ENCODE data around the gene ASB3. TPM values are rescaled to one million over a fixed set of nuclear protein-coding genes. Genes with fewer than 3 reads are reported as not detected.
"Not testable (repeated sequence)": the region's sequence is repeated elsewhere in the genome, so short reads cannot be mapped to it uniquely, and the experiment has no call there.

ASB3 gene
- total RNA-seq, 1 experiment from 2014 or later = 12.9 TPM

DNA sequence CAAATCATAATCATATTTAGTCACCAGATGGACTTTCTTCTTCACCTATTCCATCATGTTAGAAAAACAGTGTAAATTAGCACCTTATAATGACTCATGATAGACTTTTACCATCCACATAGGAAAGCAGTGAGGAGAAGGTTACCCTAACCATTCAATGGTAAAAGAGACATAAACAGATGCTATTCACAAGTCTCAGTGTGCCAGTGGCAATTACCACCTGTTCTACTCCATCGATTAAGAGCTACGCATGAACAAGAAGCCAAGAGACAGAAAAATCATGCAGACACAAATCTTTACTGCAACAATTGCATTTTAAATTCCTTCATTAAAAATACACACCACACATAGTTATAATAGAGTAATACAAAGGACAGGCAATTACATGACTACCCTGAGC lies 125.9 kb downstream of the ASB3 start:
- Histone ChIP-seq H3K27ac (ENCODE audit: low read length) (no peak overlapping the region), H3K36me3 (ENCODE audit: control insufficient read depth, insufficient read depth, low read length) (no peaks in the 10 kb centered on the region), H3K27me3 (ENCODE audit: control insufficient read depth, insufficient read depth, low read length) (no peaks in the 10 kb centered on the region), H3K9me3 (ENCODE audit: control insufficient read depth, insufficient read depth, low read depth, low read length) (no peaks in the 10 kb centered on the region), H3K4me1 (ENCODE audit: control insufficient read depth, insufficient read depth, low read length) (no peaks in the 10 kb centered on the region), H3K4me3 (ENCODE audit: low read depth in 2 of 2, low read length in 2 of 2) (no peak overlapping the region)
- TF ChIP-seq CTCF (IDR thresholded peaks at IDR 0.05) = no peak
- no peak for TF ChIP-seq TCF7L2 (IDR thresholded peaks at IDR 0.05; ENCODE audit: low read depth, low read length)
- no peak for TF ChIP-seq POLR2AphosphoS5 (IDR thresholded peaks at IDR 0.05; ENCODE audit: low read depth, low read length)
- no peak for TF ChIP-seq SIN3A (IDR thresholded peaks at IDR 0.05; ENCODE audit: borderline replicate concordance, insufficient read depth, low read depth, low read length)
- TF ChIP-seq REST (IDR thresholded peaks at IDR 0.05; ENCODE audit: insufficient read depth in 1 of 2, low read depth in 2 of 2, low read length in 1 of 2) = no peak
- ChIA-PET POLR2A (no interaction called here), CTCF (no interaction called here)
- DNase-seq (ENCODE audit: low read depth, low spot score) = no peak
- intact Hi-C loops (cut with micrococcal nuclease; ENCODE audit: unreplicated experiment) (no loop called here), in situ Hi-C loops (cut with HindIII; ENCODE audit: low pct_unique_long_range_greater_than_20kb, low sequenced_read_pairs) (no loop called here)
- ATAC-seq = no peak
- no TSS peak for BruUV-seq (replicated peaks)

DNA sequence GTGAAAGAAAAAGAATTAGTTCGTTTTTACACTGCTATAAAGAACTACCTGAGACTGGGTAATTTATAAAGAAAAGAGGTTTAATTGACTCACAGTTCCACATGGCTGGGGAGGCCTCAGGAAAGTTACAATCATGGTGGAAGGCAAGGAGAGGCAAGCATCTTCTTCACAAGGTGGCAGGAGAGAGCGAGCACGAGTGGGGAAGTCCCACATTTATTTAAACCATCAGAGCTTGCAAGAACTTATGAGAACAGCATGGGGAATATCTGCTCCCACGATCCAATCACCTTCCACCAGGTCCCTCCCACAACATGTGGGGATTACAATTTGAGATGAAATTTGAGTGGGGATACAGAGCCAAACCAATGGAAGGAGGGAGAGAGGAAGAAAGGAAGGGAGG lies 128.3 kb downstream of the ASB3 start:
- BruUV-seq (replicated peaks); H3K4me3 ChIP-seq (ENCODE audit: low read depth in 2 of 2, low read length in 2 of 2); ATAC-seq; H3K27ac ChIP-seq (ENCODE audit: low read length); H3K9me3 ChIP-seq (ENCODE audit: control insufficient read depth, insufficient read depth, low read depth, low read length); intact Hi-C loops (cut with micrococcal nuclease; ENCODE audit: unreplicated experiment); CTCF ChIA-PET; POLR2A ChIA-PET; H3K4me1 ChIP-seq (ENCODE audit: control insufficient read depth, insufficient read depth, low read length); H3K36me3 ChIP-seq (ENCODE audit: control insufficient read depth, insufficient read depth, low read length); DNase-seq (ENCODE audit: low read depth, low spot score); H3K27me3 ChIP-seq (ENCODE audit: control insufficient read depth, insufficient read depth, low read length); in situ Hi-C loops (cut with HindIII; ENCODE audit: low pct_unique_long_range_greater_than_20kb, low sequenced_read_pairs): not testable (repeated sequence)

- Histone ChIP-seq H3K4me1 (ENCODE audit: control insufficient read depth, insufficient read depth, low read length) (no peaks in the 10 kb centered on the region), H3K9me3 (ENCODE audit: control insufficient read depth, insufficient read depth, low read depth, low read length) (no peaks in the 10 kb centered on the region), H3K27me3 (ENCODE audit: control insufficient read depth, insufficient read depth, low read length) (no peaks in the 10 kb centered on the region), H3K4me3 (ENCODE audit: low read depth in 2 of 2, low read length in 2 of 2) (no peak overlapping the region), H3K27ac (ENCODE audit: low read length) (no peak overlapping the region), H3K36me3 (ENCODE audit: control insufficient read depth, insufficient read depth, low read length) (no peaks in the 10 kb centered on the region)
- POLR2A ChIA-PET = no interaction called here
- ATAC-seq = no peak
- intact Hi-C loops (cut with micrococcal nuclease; ENCODE audit: unreplicated experiment) = no loop called here
- CTCF ChIA-PET = no interaction called here
- in situ Hi-C loops (cut with HindIII; ENCODE audit: low pct_unique_long_range_greater_than_20kb, low sequenced_read_pairs) = no loop called here
- no TSS peak for BruUV-seq (replicated peaks)
- TF ChIP-seq CTCF (IDR thresholded peaks at IDR 0.05) (no peak), REST (IDR thresholded peaks at IDR 0.05; ENCODE audit: insufficient read depth in 1 of 2, low read depth in 2 of 2, low read length in 1 of 2) (no peak), POLR2AphosphoS5 (IDR thresholded peaks at IDR 0.05; ENCODE audit: low read depth, low read length) (no peak), SIN3A (IDR thresholded peaks at IDR 0.05; ENCODE audit: borderline replicate concordance, insufficient read depth, low read depth, low read length) (no peak), TCF7L2 (IDR thresholded peaks at IDR 0.05; ENCODE audit: low read depth, low read length) (no peak)
- no peak for DNase-seq (ENCODE audit: low read depth, low spot score)
Measured at GRCh38 chr2:53655256-53655655, 131.5 kb downstream of the ASB3 start.

All from Panc1 (cell line).